ENCODE results near the gene PTGFR.

GRCh38 chr1:78500529-78500928 lies 9.8 kb downstream of the PTGFR start:
- TF ChIP-seq CTCF (IDR thresholded peaks at IDR 0.05; ENCODE audit: low read depth, low read length) (no peak), EZH2phosphoT487 (IDR thresholded peaks at IDR 0.05; ENCODE audit: low read depth) (no peak)
